GM12874 (cell line): Measurements from ENCODE around the gene MARS1.

Experiments
- TF ChIP-seq, protein P1 (sequence below): IDR thresholded peaks from 2 replicates; pipeline ENCODE4 v1.5.1; 2011; ENCODE audit warnings: low read depth, mild to moderate bottlenecking, control low read depth, low read length, moderate library complexity; ENCODE audit not compliant: insufficient read depth

Gene MARS1

DNA sequence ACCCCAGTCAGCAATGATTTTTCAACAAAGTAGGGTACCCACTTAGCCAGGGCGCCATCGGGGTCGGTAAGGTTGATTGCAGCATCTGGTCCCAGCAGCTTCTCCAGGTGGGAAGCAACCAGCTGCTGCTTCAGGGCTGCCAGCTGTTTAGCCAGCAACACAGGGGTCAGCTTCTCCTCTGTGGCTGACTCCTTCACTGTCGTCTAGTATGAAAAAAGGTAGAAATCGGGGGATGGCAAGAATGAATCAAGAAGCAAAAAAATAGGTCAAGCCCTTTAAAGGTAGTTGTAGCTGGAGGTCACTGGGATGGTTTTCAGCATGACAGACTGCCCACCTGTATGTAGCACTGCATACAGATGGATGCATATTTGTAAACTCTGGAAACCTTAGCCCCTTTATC lies 46.4 kb downstream of the MARS1 start:
- TF ChIP-seq, protein P1, sequence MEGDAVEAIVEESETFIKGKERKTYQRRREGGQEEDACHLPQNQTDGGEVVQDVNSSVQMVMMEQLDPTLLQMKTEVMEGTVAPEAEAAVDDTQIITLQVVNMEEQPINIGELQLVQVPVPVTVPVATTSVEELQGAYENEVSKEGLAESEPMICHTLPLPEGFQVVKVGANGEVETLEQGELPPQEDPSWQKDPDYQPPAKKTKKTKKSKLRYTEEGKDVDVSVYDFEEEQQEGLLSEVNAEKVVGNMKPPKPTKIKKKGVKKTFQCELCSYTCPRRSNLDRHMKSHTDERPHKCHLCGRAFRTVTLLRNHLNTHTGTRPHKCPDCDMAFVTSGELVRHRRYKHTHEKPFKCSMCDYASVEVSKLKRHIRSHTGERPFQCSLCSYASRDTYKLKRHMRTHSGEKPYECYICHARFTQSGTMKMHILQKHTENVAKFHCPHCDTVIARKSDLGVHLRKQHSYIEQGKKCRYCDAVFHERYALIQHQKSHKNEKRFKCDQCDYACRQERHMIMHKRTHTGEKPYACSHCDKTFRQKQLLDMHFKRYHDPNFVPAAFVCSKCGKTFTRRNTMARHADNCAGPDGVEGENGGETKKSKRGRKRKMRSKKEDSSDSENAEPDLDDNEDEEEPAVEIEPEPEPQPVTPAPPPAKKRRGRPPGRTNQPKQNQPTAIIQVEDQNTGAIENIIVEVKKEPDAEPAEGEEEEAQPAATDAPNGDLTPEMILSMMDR: no peak

DNA sequence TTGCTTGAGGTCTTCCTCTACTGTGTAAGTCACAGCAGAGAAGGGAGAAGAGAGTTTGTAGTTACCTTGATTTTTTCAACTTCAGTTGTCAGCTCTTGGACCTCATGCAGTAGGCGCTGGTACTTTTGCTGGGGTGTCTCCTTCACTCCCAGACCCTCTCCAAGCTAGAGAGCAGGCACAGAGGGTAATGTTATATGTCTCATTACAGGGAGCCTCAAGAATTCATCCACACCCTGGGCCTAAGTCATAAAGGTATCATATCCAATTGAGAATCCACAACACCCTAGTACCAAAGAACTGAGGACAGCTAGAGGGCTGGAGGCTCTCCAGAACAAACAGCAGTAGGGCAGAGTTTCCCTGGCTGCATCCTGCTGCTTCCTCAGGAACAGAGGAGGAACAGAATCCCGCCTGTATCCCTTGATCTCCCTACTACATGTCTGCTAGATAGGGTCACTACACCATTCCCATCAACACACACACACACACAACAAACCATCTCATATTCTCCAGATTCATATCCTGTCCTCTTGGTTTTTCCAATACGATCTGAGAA lies 47.2 kb downstream of the MARS1 start:
- TF ChIP-seq, protein P1: no peak

DNA sequence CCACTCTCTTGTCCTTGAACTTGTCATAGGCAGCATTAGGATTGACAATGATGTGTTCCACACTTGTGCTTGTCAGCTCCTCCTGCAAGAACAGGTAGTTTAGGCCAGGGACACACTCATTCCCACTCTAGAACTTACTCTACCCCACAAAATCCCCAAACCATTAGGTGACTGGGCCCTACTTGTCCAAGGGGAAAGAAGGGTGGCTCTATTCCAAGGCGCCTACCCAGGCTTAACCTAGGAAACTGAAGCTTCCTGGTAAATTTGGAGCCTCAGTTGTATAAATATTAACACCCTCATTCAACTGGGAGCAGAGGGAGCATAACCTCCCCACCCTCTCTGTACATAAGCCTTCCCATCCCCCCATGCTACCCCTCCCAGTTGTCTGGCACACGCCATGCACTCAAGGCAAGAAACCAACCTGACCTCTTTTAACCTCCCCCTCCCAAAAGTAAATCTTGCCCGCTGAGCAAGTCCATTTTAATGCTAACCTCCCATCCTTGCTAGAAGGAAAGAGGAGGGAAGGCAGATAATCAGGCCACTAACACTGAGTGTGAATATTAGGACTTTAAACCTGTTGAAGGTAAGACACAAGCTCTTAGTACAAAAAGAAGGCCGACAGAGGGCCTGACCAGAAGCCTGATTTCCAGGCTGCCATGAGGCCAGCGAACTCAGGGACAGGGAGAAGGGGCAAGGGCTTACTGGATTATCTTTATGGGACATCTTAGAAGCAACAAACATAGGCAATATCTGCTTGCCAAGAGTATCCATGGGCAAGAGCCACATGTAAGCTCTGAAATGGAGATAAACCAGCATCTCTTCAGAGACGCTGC lies 48.1 kb downstream of the MARS1 start:
- TF ChIP-seq, protein P1: no peak

DNA sequence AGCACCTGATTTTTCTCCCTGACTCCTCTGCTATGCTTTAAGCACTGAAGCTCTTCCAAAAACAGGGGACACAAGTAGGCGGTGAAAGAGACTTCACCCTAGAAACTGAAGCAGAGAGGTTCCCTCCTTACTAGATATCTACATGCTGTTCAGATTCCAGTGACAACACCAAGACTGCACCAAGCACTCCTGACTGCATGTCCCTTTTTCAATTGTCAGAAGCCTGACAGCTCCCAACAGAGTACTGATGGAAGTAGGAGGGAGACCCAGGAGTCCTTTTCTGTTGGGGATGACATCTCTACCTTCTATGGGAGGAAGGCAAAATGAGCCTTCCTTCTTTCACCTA lies 48.7 kb downstream of the MARS1 start:
- TF ChIP-seq, protein P1: no peak

DNA sequence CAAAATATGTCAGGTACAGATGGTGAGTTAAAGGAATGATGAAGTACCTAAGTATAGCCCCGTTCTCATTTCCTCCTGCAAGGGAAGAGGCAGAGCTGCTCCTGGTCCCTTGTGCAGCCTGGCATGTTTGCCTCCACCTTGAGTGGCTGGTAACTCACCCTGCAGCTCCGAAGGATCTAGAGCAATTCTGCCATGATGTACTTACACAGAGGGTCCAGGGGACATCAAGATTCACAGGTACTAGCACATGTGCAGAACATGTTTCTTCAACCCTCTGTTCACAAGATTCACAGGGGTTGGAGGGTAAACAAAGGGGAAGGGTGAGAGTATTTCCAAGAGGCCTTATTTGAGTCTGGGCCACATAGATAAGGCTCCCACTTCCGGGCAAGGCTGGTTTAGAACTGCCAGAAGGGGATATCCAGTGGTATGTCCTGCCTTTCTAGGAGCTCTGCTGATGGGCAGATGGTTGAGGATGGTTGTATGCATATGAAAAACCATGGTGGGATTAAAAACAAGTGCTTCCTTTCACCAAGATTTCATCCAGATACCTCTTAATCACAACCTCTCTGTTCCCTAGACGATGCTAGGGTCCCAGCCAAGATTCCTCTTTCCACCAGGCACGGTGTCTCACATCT lies 51.4 kb downstream of the MARS1 start:
- TF ChIP-seq, protein P1: no peak

DNA sequence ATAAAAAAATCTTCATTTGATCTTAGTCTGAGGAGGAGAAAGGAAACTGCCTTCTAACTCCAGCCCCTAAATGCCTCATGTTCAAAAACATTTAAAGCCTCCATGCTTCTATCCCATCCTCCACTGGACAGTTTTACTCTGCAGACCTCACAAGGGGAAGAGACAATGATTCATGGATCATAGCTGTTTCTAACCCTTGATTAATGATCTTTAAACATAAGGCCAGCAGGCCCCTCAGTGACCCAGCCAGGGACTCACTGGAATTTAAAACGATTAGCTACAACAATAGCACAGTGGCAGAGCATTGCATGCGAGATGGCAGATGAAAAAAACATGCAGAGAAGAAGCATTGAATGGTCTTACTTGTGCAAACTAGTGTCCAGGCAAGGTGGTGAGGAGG lies 53.1 kb downstream of the MARS1 start:
- TF ChIP-seq, protein P1: no peak

DNA sequence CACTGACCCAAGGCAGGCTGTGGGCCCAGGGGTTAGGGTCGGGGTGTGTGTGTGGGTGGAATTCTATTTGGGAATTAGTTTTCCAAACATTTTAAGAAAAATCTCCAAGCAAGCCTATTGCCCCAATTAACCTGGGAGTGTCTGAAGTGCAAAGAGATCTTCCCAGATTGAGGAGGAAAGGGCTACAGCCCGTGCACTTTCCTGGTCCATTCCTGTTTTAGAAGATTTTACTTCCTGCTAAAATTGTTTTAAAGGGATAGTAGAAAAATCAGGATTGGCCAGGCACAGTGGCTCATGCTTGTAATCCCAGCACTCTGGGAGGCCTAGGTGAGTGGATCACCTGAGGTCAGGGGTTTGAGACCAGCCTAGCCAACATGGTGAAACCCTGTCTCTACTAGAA lies 53.8 kb downstream of the MARS1 start:
- TF ChIP-seq, protein P1: no peak
